GM19193 (cell line): ENCODE data around the gene PTPRH.

Source experiments
- POLR2A ChIP-seq: IDR thresholded peaks from 4 replicates; pipeline ENCODE4 v1.6.1; 2011; ENCODE audit not compliant: insufficient read depth, insufficient read length; ENCODE audit errors: extremely low read depth

PTPRH gene

DNA sequence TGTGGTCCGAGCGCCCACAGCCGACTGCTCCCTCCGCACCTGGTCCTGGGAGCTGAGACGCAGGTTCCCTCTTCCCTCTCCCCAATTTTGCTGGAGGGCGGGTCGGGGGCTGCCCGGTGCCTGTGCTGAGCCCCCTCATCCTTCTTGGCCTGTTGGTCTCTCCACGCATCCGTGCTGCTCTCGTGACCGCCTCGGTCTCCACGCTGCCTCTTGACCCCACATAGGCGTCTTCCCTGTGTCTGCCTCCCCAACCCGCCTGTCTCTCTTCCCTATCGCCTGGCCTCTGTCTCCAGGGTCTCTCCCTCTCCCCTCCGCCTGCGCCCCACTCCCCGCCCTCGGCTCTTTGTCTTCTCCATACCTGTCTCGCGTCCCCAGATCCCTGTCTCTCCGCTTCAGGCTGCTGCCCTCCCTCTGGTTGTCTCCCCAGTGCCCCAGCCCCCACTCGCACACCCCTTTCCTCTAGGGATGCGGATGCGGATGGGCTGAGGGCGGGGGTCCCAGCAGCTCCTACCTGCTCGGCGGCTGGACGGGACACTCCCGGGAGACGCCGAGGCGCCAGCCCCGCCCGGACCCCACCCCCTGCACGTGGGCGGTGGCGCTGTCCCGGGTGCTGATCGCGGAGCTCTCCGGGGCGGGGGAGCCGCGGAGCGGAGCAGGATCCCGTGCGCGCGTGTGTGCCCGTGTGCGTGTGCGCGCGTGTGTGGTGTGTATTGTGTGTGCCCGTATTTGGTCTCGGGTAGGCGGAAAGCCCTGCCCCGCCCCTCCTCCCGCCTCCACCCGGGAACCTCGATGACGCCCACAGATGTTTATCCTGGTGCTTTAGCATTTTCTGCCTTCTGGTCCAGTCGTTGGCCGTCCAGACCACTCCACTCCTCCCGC lies 29.5 kb downstream of the PTPRH start, which contains the start of gene SYT5:
SYT5 (minus strand) TSS at position 684 of the 879 bp plus-strand sequence. CDS start 1,248 bp downstream, outside the sequence.
- no peak for TF ChIP-seq POLR2A

DNA sequence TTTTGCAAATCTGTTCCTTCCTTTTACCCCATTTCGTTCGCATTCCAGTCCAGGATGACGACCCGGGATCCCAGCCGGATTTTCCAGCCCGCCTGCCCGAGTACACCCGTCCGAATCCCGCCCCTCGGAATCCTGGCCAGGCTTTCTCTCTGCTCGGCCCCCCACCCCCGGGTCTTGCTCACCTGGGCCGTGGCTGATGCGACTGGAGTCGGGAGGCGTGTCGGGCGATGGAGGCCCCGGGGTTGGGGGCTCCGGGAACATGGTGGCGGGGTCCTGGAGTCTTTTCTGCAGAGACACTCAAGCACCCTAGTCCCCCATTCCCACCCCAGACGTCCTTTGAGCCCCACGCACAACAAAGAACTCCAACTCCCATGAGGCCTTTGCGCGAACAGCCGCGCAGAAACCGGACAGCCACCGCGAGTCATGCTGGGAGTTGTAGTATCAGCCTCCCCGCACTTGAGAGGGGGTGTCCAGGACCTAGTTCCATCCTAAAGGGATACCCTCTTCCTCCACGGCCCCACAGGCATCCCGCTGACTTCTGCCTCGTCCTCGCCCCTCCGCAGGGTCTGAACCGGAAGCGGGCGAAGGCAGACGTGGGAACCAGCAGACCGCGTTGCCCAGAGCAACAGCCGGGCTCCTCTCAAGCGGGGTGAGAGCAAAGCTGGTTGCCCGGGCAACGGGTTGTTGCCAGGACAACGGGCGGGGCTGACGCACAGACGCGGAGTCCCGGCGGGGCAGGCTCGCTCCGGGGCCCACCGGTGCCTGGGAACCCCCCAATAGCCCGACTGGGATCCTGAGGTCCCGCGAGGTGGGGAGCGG lies 30.3 kb downstream of the PTPRH start:
- TF ChIP-seq POLR2A, result no peak

DNA sequence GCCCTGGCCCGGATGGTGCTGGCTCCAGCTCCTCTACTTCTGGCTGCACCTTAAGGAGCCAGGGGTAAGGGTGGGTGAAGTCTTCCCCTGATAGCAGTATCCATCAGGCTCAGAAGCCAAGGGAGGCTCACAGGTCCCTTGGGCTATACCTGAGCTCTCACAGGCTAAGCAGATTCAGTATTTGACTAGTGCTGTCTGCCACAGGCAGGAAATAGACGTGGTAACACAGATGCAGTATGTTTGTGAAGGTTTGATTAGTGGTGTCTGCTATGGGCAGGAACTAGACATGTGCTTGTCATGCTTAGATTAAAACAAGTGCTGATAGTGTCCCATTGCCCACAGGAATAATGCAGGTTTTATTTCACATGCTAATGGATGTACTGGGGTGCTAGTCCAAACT lies 33.2 kb downstream of the PTPRH start:
- TF ChIP-seq POLR2A, result no peak

DNA sequence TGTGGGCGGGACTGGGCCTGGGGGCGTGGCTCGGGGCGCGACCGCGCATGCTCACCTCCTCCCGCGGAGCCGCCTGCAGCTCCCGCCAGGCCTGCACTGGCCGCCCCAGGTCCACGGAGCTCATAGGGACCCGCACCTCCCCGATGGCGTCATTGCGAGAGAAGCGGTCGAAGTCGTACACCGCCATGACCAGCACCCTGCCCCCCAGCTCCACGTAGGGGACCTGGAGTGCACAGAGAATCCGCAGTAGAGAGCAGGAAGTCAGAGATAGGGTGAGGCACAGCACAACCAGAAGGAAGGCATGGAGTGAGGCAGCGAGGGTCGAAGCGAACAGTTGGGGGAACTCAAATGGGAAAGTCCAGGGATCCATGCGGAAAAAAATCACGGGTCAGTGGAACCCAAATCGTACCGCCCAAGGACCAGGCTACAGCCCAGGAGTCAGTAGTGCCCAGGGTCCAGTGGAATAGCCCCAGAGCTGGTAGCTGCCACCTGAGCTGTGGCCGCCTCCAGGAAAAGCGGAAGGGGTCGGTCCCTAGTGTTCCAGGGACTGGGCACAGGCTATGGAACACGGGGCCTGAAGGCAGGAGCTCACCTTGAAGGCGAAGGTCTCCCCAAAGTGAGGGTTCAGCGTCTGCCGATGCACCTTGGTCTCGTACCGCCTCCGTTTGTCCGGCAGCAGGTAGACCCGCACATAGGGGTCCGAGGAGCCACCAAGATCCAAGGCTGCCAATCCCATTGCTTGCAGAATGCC lies 34.0 kb downstream of the PTPRH start:
- no peak for TF ChIP-seq POLR2A

DNA sequence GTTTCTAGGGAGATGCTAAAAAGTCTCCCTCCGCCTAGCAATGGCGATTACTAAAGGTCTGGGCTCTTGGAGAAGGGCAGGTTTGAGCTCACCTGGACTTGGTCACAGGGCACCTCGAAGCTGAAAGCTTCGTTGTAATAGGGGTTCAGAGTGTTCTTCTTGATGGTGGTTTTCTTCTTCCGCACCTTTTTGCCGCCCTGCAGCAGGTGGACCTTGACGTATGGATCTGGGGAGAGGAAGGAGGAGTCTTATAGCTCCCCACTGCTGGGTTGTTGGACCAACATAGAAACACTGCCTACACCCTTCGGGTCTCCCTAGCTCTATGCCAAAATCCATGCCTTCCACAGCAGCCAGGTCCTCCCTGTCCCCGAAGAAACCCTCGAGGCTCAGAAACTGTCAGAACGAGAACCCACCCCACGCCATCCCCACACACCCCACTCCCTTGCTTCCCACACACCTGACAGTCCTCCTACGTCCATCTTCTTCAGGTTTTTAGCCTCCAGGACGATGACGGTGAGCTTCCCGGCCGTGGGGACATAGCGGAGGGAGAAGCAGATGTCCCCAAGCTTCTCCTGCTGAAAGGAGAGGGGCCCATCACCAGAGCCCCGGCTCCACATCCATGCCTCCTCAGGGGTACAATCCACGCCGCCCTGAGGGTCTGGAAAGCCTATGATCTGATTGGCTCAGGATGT lies 34.7 kb downstream of the PTPRH start:
- no peak for TF ChIP-seq POLR2A

DNA sequence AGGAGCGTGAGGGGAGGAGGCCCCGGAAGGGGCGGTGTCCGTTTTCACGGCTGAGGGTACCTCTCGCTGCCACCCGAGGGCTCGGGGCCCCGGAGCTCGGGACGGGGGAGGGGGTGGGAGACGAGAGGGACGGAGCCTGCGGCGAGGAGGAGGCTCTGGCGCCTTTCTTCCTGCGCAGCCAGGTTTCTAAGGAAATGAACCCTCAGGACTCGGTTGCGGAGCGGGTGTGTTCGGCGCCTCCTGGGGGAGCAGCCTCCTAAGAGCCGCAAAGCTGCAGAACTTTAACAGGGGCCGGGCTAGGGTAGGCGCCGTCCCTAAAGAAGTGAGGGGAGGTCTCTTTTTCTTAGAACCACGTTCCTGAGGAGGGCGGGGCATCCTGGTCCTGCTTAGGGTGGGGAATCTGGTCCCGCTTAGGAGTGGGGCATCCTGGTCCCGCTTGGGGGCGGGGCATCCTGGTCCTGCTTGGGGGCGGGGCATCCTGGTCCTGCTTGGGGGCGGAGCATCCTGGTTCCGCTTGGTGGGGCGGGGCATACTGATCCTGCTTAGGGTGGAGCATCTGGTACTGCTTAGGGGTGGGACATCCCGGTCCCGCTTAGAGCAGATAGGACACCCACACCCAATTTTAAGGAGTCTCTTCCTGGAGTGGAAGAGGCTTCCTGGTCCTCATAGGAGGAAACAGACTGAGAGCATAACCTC lies 35.4 kb downstream of the PTPRH start:
- TF ChIP-seq POLR2A, result no peak

DNA sequence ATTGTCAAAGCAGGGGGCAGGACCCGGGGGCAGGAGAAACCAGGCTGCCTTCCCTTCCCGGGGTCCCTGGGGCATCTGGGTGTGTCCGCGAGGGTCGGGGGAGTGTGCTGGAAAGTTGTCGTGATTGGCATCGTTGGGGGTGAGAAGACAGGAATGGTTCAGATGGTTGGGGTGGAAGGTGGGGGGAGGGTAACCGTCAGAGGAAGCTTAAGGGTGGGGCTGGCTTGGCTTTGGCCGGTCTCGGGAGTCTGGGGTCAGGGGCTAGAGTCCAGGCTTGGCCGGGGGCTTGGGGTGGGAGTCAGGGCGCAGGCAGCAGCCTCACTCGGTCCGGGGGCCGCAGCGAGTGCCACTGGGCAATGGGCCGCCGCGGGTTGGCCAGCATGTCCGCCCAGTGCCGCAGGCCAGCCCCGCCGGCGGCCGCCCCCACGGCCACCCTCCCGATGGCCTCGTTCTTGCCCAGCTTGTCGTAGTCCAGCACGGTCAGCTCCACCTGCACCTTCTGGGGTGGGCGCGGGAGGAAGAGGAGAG lies 36.1 kb downstream of the PTPRH start:
- no peak for TF ChIP-seq POLR2A

DNA sequence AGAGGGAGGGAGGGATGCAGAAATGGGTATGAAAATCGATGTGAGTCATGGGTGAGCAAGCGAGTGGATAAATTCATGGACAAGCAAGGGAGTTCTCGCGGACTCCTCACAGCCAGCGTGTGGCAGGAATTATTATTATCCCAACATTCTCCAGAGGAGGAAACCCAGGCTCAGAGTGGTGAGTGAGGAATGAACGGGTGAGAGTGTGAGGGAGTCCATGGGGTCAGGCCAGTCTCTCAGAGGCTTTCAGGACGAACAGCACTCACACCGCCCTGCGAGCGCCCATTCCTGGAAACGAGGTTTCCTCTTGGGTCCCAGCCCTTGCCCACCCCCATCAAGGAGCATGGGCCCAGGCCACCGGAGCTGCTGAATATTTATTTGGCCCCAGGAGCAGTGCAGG lies 36.6 kb downstream of the PTPRH start:
- TF ChIP-seq POLR2A, result no peak

DNA sequence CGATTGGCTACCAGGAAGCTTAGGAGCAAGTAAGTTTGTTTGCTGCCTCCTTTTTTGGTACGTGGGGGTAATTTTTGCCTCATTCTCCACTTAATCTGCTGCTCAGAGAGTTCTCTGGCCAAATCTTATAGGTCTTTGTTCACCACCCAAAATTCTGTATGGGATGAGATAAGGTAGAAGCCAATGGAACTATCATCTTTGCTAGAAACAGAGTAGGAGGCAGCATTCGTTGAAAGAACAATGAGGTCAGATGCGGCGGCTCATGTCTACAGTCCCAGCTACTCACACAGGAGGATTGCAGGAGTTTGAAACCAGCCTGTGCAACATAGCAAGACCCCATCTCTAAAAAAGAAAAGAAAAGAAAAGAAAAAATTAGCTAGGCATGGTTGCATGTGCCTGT lies 37.9 kb downstream of the PTPRH start:
- TF ChIP-seq POLR2A, result no peak

DNA sequence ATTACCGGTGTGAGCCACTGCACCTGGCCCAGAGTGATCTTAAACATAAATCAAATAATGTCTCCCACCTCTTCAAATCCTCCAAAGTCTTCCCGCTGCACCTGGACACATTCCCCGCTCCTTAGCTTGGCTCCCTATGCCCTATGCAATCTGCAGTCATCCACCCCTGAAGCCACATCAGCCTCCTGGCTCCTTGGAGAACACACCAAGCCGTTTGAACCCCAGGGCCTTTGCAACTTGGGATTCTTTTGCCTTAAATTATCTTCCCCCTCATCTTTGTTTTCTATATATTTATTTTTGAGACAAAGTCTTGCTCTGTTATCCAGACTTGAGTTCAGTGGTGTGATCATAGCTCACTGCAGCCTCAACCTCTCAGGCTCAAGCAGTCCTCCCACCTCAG lies 40.2 kb downstream of the PTPRH start:
- no peak for TF ChIP-seq POLR2A

DNA sequence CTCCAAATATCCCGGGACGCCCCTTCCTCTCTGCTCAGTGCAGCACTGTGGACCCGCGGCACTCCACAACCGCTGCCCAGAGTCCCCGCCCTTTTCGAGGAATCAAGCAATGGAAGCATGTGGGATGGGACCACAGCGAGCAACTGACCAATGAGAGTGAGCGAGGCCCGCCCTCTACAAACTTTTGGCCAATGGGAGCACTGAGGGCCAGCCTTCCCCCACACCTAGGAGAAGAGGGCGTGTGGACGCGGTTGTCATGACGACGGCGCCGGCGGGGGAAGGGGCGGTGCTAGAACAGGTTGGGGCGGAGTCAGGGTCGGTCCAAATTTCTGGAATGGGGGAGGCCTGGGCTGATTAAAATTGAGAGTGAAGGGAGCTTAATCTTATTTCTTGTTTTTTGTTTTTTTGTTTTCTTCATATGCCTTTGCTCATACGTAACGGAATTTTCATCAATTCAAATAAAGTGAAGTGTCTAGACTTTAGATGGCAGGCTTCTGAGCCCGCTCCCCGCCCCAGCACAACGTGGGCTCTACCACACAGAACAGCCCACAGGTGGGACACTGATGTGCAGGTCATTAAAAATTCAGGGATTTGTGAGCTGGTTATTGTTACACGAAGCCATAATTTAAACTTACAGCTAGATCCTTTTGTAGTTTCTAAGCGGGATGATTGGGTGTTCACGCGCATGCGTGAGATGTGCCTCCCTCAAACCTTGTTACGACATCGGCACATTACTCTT lies 42.6 kb downstream of the PTPRH start, which contains the start of gene DNAAF3:
DNAAF3 (minus strand) TSS at position 84 of the 739 bp plus-strand sequence. CDS start 200 bp downstream, outside the sequence.
- no peak for TF ChIP-seq POLR2A

DNA sequence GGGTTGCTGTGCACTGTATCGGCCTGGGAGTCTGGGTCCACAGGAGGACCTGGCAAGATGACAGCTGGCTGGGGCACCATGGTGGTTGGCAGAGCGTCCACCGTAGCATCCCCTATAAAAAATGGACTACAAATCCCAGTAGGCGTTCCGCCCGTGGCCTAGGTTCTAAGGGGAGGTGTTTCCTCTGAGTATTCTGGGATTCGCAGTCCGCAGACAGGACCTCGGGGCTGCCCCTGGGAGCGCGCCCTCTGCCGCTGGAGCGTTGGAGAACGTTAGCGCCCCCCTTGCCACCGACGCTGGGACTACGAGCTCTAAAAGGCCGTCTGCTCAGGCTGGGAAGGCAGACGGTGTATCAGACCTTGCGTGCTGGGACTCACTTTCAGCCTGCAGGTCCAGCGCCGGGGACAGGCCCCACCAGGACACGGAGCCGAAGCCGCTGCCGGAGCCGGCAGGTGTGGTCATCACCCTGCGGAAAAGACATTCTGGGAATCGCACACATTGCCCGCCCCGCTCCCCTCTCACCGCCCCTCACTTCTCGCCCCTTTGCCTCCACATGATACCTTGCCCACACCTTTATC lies 43.3 kb downstream of the PTPRH start:
- TF ChIP-seq POLR2A, result no peak
